NCI-H2227 (cell line): ENCODE results near the gene GPLD1.
"Not testable (repeated sequence)": the region's sequence is repeated elsewhere in the genome, so short reads cannot be mapped to it uniquely, and the experiment has no call there.

Experiments
- DNase-seq: peaks from one replicate; lab custom pipeline; 2025; ENCODE audit not compliant: unreplicated experiment; lab: John Stamatoyannopoulos, UW

The GPLD1 gene

GRCh38 chr6:24489470-24489869 lies at the start of gene GPLD1:
TSS of gene GPLD1 (minus strand) at chr6:24489578. CDS start at chr6:24489511, 67 bp downstream.
- no peak for DNase-seq

GRCh38 chr6:24537771-24538385 lies 48.5 kb upstream of the GPLD1 start:
- no peak for DNase-seq

- DNase-seq = no peak
These were observed 47.8 kb upstream of the GPLD1 start for GRCh38 chr6:24537082-24537699.

- DNase-seq = no peak
These were observed 47.1 kb upstream of the GPLD1 start for GRCh38 chr6:24536466-24536865.

GRCh38 chr6:24535210-24535609 lies 45.8 kb upstream of the GPLD1 start:
- DNase-seq = no peak

- no peak for DNase-seq
These were observed 45.0 kb upstream of the GPLD1 start for GRCh38 chr6:24534329-24534728.

GRCh38 chr6:24529985-24530384 lies 40.6 kb upstream of the GPLD1 start:
- no peak for DNase-seq

- peak; percentile 75 for DNase-seq
These were observed 35.4 kb upstream of the GPLD1 start for GRCh38 chr6:24524805-24525204.

GRCh38 chr6:24524329-24524728 lies 35.0 kb upstream of the GPLD1 start:
- no peak for DNase-seq

GRCh38 chr6:24522228-24523176 lies 33.1 kb upstream of the GPLD1 start:
- peak; percentile 75 for DNase-seq

GRCh38 chr6:24520929-24521546 lies 31.7 kb upstream of the GPLD1 start:
- DNase-seq = peak; percentile 26

- DNase-seq = no peak
These were observed 28.5 kb upstream of the GPLD1 start for GRCh38 chr6:24517659-24518543.

- no peak for DNase-seq
These were observed 24.2 kb upstream of the GPLD1 start for GRCh38 chr6:24513602-24514001.

GRCh38 chr6:24511976-24512375 lies 22.6 kb upstream of the GPLD1 start:
- DNase-seq = not testable (repeated sequence)

GRCh38 chr6:24506814-24507520 lies 17.6 kb upstream of the GPLD1 start:
- DNase-seq = no peak

GRCh38 chr6:24504649-24505586 lies 15.5 kb upstream of the GPLD1 start:
- no peak for DNase-seq

GRCh38 chr6:24504287-24504648 lies 14.9 kb upstream of the GPLD1 start:
- no peak for DNase-seq

- DNase-seq = no peak
These were observed 12.5 kb upstream of the GPLD1 start for GRCh38 chr6:24501914-24502313.

GRCh38 chr6:24501374-24501773 lies 12.0 kb upstream of the GPLD1 start:
- no peak for DNase-seq
